Mucosa of gallbladder (tissue), 1 donor: ENCODE data around the gene DGKB. TPM values are rescaled to one million over a fixed set of nuclear protein-coding genes. Genes with fewer than 3 reads are reported as not detected.

Source experiments
- DNase-seq: peaks from one replicate; pipeline ENCODE4 v3.0.0-alpha.2; 2020; ENCODE audit warnings: low spot score
- total RNA-seq: library from RNA; stranded (reverse); gene quantifications from one replicate; pipeline ENCODE4 v1.2.1, GENCODE V29; 2021
- donor health status: DM: no; HTN: no; CAD: no.

DGKB gene
- total RNA-seq, 1 donor from 2014 or later, result 1.0 TPM

- no peak for DNase-seq
These were observed 692.6 kb downstream of the DGKB start for GRCh38 chr7:14209896-14210484.

GRCh38 chr7:14207711-14208110, 694.8 kb downstream of the DGKB start:
- DNase-seq, result no peak

GRCh38 chr7:14207138-14207537, 695.4 kb downstream of the DGKB start:
- peak; percentile 56 for DNase-seq

GRCh38 chr7:14206121-14206520, 696.4 kb downstream of the DGKB start:
- no peak for DNase-seq

GRCh38 chr7:14201353-14201752, 701.2 kb downstream of the DGKB start:
- DNase-seq, result no peak

- no peak for DNase-seq
These were observed 703.2 kb downstream of the DGKB start for GRCh38 chr7:14199336-14199735.

- DNase-seq, result no peak
These were observed 705.3 kb downstream of the DGKB start for GRCh38 chr7:14197280-14197679.

- no peak for DNase-seq
These were observed 706.0 kb downstream of the DGKB start for GRCh38 chr7:14196555-14196954.

- DNase-seq, result no peak
These were observed 706.7 kb downstream of the DGKB start for GRCh38 chr7:14195871-14196270.

GRCh38 chr7:14195079-14195478, 707.5 kb downstream of the DGKB start:
- no peak for DNase-seq

- no peak for DNase-seq
These were observed 710.9 kb downstream of the DGKB start for GRCh38 chr7:14191686-14192098.

- no peak for DNase-seq
These were observed 718.2 kb downstream of the DGKB start for GRCh38 chr7:14184292-14184864.

GRCh38 chr7:14179781-14180180, 722.8 kb downstream of the DGKB start:
- no peak for DNase-seq

- DNase-seq, result no peak
These were observed 724.7 kb downstream of the DGKB start for GRCh38 chr7:14177876-14178275.

GRCh38 chr7:14170872-14171271, 731.7 kb downstream of the DGKB start:
- no peak for DNase-seq

- DNase-seq, result no peak
These were observed 744.4 kb downstream of the DGKB start for GRCh38 chr7:14158111-14158510.

- no peak for DNase-seq
These were observed 746.1 kb downstream of the DGKB start for GRCh38 chr7:14156436-14156835.

GRCh38 chr7:14148974-14149373, 753.6 kb downstream of the DGKB start:
- DNase-seq, result no peak

- DNase-seq, result no peak
These were observed 755.0 kb downstream of the DGKB start for GRCh38 chr7:14147532-14147931.

GRCh38 chr7:14144538-14144937, 758.0 kb downstream of the DGKB start:
- DNase-seq, result no peak

GRCh38 chr7:14144109-14144508, 758.4 kb downstream of the DGKB start:
- no peak for DNase-seq

- DNase-seq, result no peak
These were observed 764.9 kb downstream of the DGKB start for GRCh38 chr7:14137676-14138075.

- DNase-seq, result no peak
These were observed 768.8 kb downstream of the DGKB start for GRCh38 chr7:14133752-14134151.

- DNase-seq, result no peak
These were observed 776.6 kb downstream of the DGKB start for GRCh38 chr7:14125998-14126397.
